Natural killer cell (primary cell): ENCODE measurements around the gene FOXP1. TPM values are rescaled to one million over a fixed set of nuclear protein-coding genes. Genes with fewer than 3 reads are reported as not detected.
"Not testable (repeated sequence)": the region's sequence is repeated elsewhere in the genome, so short reads cannot be mapped to it uniquely, and the experiment has no call there.

Experiments used
- ATAC-seq, 3 donors: fragments of 150-1000 bp in 2 of 3; fragments of 200-7000 bp in 1 of 3; cut with Tn5 transposase; 1 replicate in 1 of 3; 2 replicates in 2 of 3; pipeline ENCODE4 v1.10.0; 2021; ENCODE audit warnings: mild to moderate bottlenecking in 2 of 3, moderate library complexity in 2 of 3
- DNase-seq, 2 donors: peaks; one replicate each; pipeline versions ENCODE4 v3.0.0 to v3.0.0-alpha.2; 2013 to 2021; ENCODE audit warnings: mixed read lengths in 1 of 2
- H3K27ac ChIP-seq: one replicate; pipeline ENCODE4 v1.5.1; 2013; ENCODE audit warnings: mild to moderate bottlenecking, low read length
- H3K27me3 ChIP-seq: one replicate; pipeline ENCODE4 v1.6.1; 2013; ENCODE audit warnings: low read length; ENCODE audit not compliant: control insufficient read depth, insufficient read depth
- H3K36me3 ChIP-seq: one replicate; pipeline ENCODE4 v1.6.1; 2013; ENCODE audit warnings: low read length; ENCODE audit not compliant: control insufficient read depth, insufficient read depth
- H3K4me1 ChIP-seq: one replicate; pipeline ENCODE4 v1.6.1; 2013; ENCODE audit warnings: low read length; ENCODE audit not compliant: control insufficient read depth, insufficient read depth
- H3K4me3 ChIP-seq: one replicate; pipeline ENCODE4 v1.5.1; 2013; ENCODE audit warnings: low read length
- H3K9me3 ChIP-seq: one replicate; pipeline ENCODE4 v1.6.1; 2013; ENCODE audit warnings: low read length; ENCODE audit not compliant: control insufficient read depth, insufficient read depth
- H3K27ac Mint-ChIP-seq, 2 donors: one replicate each; pipeline ENCODE4 v1.8.0; 2022; ENCODE audit warnings: mild to moderate bottlenecking in 2 of 2, mixed read lengths in 2 of 2, moderate library complexity in 1 of 2
- H3K27me3 Mint-ChIP-seq, 2 donors: one replicate each; pipeline ENCODE4 v1.8.0; 2022; ENCODE audit warnings: low read depth in 2 of 2, mixed read lengths in 2 of 2
- H3K36me3 Mint-ChIP-seq: one replicate; pipeline ENCODE4 v1.8.0; 2022; ENCODE audit warnings: mixed read lengths
- H3K4me1 Mint-ChIP-seq, 2 donors: one replicate each; pipeline ENCODE4 v1.8.0; 2022; ENCODE audit warnings: mixed read lengths in 2 of 2
- H3K4me3 Mint-ChIP-seq: one replicate; pipeline ENCODE4 v1.8.0; 2022; ENCODE audit warnings: mild to moderate bottlenecking, moderate library complexity, mixed read lengths
- H3K9me3 Mint-ChIP-seq, 2 donors: one replicate each; pipeline ENCODE4 v1.8.0; 2022; ENCODE audit warnings: mixed read lengths in 2 of 2
- WGBS: methylation state at CpG from one replicate; pipeline ENCODE4 v1.1.7; 2013; ENCODE audit warnings: missing lambda C conversion rate; ENCODE audit not compliant: insufficient coverage; 5-methylcytosine and 5-hydroxymethylcytosine counted together
- intact Hi-C: fragments of 100-400 bp; cut with micrococcal nuclease; formaldehyde crosslinking; loops from one replicate; pipeline ENCODE4 v1.14.2; 2022
- total RNA-seq, 4 donors: library from RNA; stranded (reverse); fragments of 120-200 nt in 1 of 4; gene quantifications; one replicate each; pipeline versions ENCODE4 v1.2.3 to v1.2.4, GENCODE V29; 2013 to 2022
- TF ChIP-seq, protein P1 (sequence below): fragments of 200-600 bp; IDR thresholded peaks from one replicate; pipeline ENCODE4 v1.8.0; 2022; ENCODE audit warnings: antibody characterized with exemption

FOXP1 gene
- total RNA-seq, 3 donors from 2014 or later (not counting 1 experiment from before 2014, with no cell fraction given) = 166 to 185 (median 166) TPM

- H3K9me3 Mint-ChIP-seq = peaks cover 2% of the 10 kb centered on the region in 2 donors
Observed at GRCh38 chr3:71325715-71326114, 257.8 kb downstream of the FOXP1 start.

DNA sequence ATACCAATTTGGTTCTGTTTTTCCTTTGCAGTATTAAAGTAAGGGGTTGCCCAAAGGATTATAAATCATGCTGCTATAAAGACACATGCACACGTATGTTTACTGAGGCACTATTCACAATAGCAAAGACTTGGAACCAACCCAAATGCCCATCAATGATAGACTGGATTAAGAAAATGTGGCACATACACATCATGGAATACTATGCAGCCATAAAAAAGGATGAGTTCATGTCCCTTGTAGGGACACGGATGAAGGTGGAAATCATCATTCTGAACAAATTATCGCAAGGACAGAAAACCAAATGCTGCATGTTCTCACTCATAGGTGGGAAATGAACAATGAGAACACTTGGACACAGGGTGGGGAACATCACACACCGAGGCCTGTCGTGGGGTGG is 259.3 kb downstream of the FOXP1 start:
- H3K4me3 ChIP-seq, H3K9me3 Mint-ChIP-seq, ATAC-seq, H3K27me3 ChIP-seq, H3K27ac Mint-ChIP-seq, H3K4me1 Mint-ChIP-seq, H3K4me3 Mint-ChIP-seq, H3K4me1 ChIP-seq, H3K9me3 ChIP-seq, H3K27ac ChIP-seq, intact Hi-C loops, H3K36me3 Mint-ChIP-seq, DNase-seq, H3K36me3 ChIP-seq, H3K27me3 Mint-ChIP-seq: not testable (repeated sequence)
- WGBS = 89% methylated on average over 3 of the region's 5 CpGs

More at GRCh38 chr3:71325715-71326114, 257.8 kb downstream of the FOXP1 start:
- no peaks in the 10 kb centered on the region for H3K27me3 Mint-ChIP-seq
- no peaks in the 10 kb centered on the region for H3K9me3 ChIP-seq
- H3K36me3 Mint-ChIP-seq = no peaks in the 10 kb centered on the region
- DNase-seq (no peak), ATAC-seq (no peak)
- TF ChIP-seq, protein P1, sequence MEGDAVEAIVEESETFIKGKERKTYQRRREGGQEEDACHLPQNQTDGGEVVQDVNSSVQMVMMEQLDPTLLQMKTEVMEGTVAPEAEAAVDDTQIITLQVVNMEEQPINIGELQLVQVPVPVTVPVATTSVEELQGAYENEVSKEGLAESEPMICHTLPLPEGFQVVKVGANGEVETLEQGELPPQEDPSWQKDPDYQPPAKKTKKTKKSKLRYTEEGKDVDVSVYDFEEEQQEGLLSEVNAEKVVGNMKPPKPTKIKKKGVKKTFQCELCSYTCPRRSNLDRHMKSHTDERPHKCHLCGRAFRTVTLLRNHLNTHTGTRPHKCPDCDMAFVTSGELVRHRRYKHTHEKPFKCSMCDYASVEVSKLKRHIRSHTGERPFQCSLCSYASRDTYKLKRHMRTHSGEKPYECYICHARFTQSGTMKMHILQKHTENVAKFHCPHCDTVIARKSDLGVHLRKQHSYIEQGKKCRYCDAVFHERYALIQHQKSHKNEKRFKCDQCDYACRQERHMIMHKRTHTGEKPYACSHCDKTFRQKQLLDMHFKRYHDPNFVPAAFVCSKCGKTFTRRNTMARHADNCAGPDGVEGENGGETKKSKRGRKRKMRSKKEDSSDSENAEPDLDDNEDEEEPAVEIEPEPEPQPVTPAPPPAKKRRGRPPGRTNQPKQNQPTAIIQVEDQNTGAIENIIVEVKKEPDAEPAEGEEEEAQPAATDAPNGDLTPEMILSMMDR = no peak
- H3K4me1 Mint-ChIP-seq = peaks cover 0 to 4% of the 10 kb centered on the region in 2 donors
- no peaks in the 10 kb centered on the region for H3K36me3 ChIP-seq
- H3K4me3 ChIP-seq = no peak overlapping the region
- intact Hi-C loops = no loop called here
- 89% methylated on average over 2 of the region's 3 CpGs for WGBS
- H3K27me3 ChIP-seq = no peaks in the 10 kb centered on the region
- H3K4me1 ChIP-seq = no peaks in the 10 kb centered on the region
- no peak overlapping the region for H3K27ac ChIP-seq
- H3K4me3 Mint-ChIP-seq = no peak overlapping the region
- H3K27ac Mint-ChIP-seq = no peak overlapping the region

DNA sequence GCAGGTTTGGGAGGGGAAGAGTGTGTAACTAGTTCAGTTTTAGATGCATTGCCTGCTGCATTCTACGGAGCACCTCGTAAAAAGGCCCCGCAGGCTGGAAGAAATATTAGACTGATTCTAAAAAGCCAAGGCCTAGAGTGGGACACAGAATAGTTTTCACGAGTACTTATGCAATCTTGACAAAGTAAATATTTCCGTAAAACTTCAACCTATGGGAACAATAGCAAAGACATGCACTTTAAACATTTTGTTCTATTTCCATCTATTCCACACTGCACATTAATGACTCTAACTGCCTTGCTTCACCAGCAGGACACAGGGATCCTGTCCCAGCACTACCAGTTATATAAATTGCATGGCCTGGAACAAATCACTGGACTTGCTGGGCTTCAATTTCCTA is 260.0 kb downstream of the FOXP1 start:
- H3K4me3 ChIP-seq = no peak overlapping the region
- Mint-ChIP-seq H3K36me3 (no peaks in the 10 kb centered on the region), H3K27ac (no peak overlapping the region), H3K27me3 (no peaks in the 10 kb centered on the region), H3K4me3 (no peak overlapping the region), H3K4me1 (peaks cover 0 to 4% of the 10 kb centered on the region in 2 donors), H3K9me3 (no peaks in the 10 kb centered on the region)
- H3K4me1 ChIP-seq = no peaks in the 10 kb centered on the region
- intact Hi-C loops = no loop called here
- DNase-seq (no peak), ATAC-seq (no peak)
- over 99% methylated on average over 5 of the region's 5 CpGs for WGBS
- H3K36me3 ChIP-seq = no peaks in the 10 kb centered on the region
- H3K27me3 ChIP-seq = no peaks in the 10 kb centered on the region
- TF ChIP-seq, protein P1 = no peak
- H3K9me3 ChIP-seq = no peaks in the 10 kb centered on the region
- H3K27ac ChIP-seq = no peak overlapping the region

DNA sequence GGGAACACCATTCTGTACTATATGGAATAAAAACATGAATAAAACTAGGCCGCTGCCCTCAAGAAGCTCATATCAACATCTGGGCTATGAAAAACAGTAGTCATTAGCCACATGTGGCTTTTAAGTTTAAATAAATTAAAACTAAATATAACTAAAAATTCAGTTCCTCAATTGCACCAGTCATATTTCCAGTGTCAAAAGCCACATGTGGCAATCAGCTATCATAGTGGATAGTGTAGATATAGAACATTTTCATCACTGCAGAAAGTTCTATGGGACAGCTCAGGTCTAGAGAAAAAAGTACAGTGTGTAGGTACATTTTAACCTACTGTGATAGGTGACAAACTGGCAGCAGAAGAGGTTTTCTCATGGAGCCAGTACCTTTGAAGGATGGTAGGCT is 261.4 kb downstream of the FOXP1 start:
- Histone ChIP-seq H3K9me3 (no peaks in the 10 kb centered on the region), H3K36me3 (no peaks in the 10 kb centered on the region), H3K4me3 (no peak overlapping the region), H3K27ac (no peak overlapping the region), H3K27me3 (no peaks in the 10 kb centered on the region), H3K4me1 (no peaks in the 10 kb centered on the region)
- no peak overlapping the region for H3K4me3 Mint-ChIP-seq
- H3K9me3 Mint-ChIP-seq = no peaks in the 10 kb centered on the region
- H3K36me3 Mint-ChIP-seq = no peaks in the 10 kb centered on the region
- H3K4me1 Mint-ChIP-seq = no peaks in the 10 kb centered on the region
- WGBS = no CpG with 5 or more reads among the region's 1 CpG
- no peak for ATAC-seq
- TF ChIP-seq, protein P1 = no peak
- intact Hi-C loops = no loop called here
- no peaks in the 10 kb centered on the region for H3K27me3 Mint-ChIP-seq
- no peak overlapping the region for H3K27ac Mint-ChIP-seq
- DNase-seq = no peak
